Fibroblast of peridontal ligament (primary cell): ENCODE measurements around the gene FAXC.

ENCODE experiments used
- DNase-seq: peaks from one replicate; pipeline ENCODE4 v3.0.0-alpha.2; 2010; ENCODE audit errors: extremely low read depth

The FAXC gene

DNA sequence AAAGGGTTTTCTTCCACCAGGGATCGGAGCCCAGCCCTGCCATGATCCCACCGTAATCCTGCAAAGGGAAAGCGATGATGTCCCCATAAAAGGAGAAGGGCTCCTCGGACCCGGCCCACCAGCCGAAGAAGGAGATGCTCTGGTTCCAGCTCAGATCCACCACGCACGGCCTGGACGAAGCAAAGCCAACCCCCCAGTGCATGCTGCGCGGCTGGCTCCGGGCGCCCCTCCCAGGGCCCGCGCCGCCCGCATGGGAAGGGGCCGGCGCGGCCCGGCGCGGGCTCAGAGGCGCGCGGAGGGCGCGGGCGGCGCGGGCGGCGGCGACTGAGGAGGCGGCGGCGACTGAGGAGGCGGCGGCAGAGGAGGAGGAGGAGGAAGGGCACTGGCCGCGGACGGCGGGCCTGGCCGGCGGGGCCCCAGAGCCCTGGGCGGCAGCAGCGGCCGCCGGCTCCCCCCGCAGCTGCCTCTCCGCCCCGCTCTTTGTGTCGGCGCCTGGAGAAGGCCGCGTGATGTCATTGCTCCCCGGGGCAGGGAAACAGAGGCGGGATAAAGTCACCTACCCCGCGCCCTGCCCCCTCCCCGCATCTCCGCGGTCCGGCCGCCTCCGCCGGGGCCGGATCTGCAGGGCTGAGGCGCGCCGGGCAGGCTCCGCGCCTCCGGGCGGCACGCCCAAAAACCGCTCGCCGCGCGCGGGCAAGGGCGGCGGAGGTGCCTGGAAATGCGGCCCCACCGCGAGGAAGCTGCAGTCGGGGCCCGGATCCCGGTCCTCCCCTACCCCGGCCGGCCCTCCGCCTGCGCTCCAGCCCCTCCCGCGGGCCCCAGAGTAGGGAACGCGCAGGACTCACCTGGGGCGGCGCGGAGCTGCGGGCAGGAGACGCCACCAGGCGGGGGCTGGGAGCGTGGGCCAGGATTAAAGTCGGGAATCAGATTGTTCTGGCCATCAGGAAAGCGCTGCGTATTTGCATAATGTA is at the start of gene FAXC:
Gene FAXC (minus strand): TSS at position 504 of the 971 bp plus-strand sequence. CDS start 302 bp downstream, at position 202.
- DNase-seq, result no peak

DNA sequence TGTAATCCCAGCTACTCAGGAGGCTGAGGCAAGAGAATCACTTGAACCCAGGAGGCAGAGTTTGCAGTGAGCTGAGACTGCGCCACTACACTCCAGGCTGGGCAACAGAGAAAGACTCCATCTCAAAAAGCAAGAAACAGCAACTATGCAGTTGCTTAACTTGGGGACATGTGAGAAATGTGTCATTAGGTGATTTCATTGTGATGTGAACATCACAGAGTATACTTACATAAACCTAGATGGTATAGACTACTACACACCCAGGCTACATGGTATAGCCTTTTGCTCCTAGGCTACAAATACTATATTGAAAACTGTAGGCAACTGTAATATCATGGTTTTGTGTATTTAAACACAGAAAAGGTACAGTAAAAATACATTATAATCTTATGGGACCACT is 47.8 kb upstream of the FAXC start:
- no peak for DNase-seq

DNA sequence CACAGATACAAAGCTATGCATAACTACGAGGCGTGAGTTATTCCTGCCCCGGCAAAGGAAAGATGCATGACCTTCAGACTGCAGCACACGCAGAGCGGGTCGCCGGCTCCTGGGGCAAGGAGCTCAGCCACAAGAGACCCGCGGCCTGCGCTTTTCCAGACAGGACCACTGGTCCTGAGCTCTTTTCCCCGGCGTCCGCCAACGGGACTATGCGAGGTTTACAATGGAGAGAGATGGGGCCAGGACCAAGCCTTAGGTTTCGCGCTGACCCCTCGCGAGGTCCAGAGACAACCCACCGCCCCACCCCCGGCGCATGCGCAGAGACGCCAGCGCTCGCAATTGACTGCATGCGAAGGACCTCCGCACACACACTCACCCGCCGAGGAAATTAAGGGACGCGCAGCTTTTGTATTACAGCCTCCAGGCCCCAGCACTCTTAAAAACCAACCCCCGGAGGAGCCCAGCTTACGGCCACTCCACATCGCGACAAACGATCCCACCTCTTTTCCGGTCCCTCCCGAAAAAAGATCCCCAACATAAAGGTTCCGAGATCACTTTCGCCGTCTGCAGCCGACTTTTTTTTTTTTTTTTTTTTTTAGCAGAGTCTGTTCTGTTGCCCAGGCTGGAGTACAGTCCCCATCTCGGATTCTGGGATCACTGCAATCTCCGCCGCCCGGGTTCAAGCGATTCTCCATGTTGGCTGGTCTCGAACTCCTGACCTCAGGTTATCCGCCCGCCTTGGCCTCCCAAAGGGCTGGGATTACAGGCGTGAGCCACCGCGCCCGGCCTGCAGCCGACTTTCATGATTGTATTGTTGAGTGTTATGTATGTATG is 44.4 kb upstream of the FAXC start, which contains the start of gene COQ3:
Gene COQ3 (minus strand): TSS at position 498 of the 834 bp plus-strand sequence. CDS start 16 bp downstream, at position 482.
- peak; percentile 75 for DNase-seq

DNA sequence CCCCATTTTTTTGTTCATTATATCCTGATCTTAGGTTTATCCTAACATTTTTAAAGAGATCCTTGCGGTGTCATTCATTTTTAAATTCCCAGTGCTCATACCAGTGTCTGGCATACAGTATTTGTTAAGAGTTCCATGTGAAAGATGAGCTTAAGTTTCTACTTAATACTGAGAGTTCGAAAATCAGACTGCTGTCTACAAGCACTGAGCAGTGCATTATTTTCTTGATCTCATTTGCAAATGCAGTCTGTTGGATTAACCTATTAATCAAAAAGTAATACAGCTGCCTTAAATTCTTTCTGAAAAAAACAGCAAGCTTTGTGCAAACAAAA is 43.9 kb upstream of the FAXC start:
- no peak for DNase-seq

DNA sequence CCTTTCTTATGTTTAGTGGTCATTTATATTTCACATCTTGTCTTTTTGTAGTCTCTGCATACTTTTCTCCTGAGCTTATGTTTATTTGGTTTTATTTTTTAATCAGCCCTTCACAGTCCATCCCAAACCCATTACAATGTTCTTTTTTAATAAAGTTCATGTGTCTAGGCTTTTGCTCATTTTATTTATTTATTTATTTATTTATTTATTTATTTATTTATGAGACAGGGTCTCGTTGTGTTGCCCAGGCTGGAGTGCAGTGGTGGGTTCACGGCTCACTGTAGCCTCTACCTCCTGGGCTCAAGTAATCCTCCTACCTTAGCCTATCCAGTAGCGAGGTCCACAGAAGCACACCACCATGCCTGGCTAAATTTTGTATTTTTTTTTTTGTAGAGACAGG is 41.4 kb upstream of the FAXC start:
- no peak for DNase-seq

DNA sequence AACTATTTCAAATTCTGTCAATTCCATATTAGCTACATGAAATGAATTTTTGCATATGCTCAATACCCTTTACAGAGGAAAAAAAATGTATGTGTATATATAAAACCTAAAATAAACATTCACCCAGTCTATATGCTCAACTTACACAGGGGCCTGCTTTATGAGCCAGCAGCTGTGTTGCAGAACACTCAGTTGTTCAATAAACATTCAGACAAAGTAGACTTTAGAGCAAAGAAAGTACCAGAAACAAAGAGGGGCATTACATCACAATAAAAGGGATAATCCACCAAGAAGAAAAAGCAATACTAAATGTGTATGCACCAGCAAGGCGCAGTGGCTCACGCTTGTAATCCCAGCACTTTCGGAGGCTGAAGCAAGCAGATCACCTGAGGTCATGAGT is 35.0 kb upstream of the FAXC start:
- no peak for DNase-seq

DNA sequence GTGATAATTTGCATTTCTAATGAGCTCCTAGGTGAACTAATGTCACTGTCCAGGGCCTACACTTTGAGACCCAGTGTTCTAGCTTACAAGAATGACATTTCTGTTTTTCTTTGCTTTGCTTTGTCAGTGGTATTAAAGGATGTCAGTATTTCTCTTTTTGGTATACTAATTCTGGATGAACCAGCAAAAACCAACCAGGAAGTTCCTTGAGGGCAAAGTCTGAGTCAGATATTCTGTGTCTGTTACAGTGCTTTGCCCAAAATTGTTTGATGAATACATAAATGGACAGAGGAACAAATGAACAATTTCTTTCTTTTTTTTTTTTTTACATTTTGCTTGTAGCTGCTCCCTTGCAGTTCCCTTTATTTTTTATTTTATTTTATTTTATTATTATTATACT is 29.2 kb upstream of the FAXC start:
- DNase-seq, result no peak

DNA sequence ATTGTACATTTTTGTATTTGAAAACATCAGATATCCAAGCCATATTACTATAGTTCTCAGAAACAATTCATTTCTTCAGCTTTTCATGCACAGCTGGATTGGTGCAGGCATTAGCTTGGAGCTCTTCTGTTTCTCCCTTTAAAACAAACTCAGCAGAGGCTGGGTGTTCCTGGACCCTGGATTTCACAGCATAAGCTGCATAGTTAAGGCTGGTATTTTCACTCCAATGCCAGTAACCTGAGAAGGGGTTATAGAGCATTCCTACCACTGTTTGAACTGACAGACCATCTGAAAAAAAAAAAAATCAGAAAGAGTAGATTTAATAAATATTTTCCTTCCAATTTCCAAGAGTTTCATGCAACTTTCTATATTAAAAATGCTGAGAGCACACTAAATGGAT is 20.1 kb upstream of the FAXC start:
- DNase-seq, result no peak

DNA sequence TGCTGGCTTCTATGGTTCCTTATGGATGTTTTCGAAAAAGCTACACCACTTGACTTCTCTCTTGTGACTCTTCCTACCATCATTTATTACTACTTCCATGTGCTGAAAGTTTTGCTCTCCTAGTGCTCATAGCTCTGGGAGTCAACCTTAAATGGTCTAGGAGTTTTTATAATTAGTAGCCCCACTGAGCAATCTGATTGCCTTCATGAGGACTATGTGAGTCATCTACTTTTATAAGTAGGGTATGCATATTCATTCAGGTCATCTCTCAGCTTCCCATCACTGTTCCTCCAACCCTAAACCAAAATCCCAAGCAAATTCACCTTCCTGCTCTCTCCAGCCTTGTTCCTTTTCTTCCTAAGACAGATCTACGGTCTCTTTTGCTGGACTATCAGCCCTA is 17.4 kb upstream of the FAXC start:
- no peak for DNase-seq

DNA sequence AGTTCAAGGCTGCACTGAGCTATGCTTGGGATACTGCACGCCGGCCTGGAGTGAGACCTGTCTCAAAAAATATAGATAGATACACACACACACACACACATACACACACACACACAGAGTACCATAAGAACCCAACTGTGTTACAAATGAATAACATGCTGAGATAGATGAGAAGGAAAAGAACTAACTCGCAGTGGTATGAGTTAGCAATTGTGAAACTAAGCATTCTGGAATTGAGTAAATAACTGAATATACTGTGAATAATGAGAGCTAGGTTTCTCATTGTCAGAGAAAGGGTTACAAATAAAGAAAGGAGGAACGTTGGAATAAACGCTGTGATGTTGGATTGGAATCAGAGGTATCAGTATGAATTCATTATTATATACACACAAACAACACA is 14.6 kb upstream of the FAXC start:
- no peak for DNase-seq

DNA sequence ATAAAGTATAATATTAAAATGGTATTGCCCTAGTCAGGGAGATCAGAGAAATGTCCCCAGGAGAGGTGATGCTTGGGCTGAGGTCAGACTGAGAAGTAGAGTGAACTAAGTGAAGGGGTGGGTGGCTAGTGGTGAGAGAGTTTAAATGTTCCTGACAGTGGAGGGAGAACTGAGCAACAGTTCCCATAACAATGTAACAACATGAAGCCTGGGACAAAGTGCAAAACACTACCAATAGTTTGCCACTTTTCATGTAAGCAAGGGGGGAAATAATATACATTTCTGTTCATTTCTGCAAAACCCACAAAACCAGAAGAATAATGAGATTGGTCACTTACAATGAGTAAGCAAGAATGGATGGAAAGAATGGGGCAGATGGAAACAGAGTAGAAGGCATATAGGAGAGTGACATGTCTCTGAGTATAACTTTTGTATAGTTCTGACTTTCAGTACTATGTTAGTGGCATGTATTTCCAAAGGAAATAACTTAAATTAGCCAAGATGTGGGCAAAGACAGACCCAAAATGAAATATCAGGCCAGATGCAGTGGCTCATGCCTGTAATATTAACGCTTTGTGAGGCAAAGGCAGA is 13.3 kb upstream of the FAXC start:
- no peak for DNase-seq

DNA sequence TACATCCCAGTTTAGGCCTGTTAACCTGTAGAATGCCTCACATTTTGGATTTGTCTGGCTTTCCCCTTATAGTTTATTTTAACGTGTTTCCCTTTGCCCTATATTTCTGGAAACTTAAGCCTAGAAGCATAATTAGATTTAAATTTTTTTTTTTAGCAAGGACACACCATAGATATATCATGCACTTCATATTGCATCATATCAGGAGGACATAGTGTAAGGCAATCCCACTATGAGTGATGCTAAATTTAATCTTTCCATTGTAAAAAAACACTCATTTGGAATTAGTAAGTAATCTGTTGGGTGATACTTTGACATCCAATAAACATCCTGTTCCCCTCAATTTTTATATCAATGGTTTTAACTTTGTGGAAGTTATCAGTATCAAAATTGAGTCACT is 10.3 kb upstream of the FAXC start:
- DNase-seq, result no peak

DNA sequence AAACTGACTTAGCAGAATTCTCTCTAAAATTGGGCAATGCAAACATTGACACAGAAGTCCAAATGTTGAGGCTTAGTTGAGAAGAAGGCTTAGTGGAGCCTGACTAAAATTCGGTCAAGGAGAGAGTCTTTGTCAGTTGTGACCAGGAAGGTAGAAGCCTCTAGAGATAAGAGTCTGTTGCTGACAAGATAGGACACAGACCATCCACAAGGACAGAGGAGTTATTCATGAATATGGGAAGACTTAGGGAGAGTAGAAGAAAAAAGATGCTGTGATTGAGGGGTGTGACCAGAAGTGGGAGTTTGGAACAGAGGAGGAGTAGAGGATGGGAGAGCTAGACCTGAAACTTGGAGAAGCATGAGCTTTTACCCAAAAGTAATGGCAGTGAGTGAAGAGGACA is 7.2 kb upstream of the FAXC start:
- DNase-seq, result no peak

DNA sequence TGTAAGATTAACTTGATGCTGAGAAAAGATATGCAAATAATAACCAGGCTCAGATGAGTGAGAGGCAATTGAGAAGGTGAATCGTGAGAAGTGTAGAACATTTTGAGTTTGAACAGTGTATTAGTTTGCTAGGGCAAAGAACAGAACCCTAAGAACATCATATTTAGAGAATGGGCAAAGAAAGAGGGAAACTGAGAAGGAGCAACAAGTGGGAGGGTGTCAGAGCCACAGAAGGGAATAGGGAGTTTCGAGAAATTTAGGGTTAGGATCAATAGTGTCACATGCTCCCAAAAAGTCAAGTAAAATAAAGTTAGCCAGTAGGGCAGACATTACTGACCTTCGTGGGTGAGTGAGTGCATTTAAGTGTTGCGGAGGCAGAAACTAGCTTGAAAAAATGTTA is 5.5 kb upstream of the FAXC start:
- DNase-seq, result no peak

DNA sequence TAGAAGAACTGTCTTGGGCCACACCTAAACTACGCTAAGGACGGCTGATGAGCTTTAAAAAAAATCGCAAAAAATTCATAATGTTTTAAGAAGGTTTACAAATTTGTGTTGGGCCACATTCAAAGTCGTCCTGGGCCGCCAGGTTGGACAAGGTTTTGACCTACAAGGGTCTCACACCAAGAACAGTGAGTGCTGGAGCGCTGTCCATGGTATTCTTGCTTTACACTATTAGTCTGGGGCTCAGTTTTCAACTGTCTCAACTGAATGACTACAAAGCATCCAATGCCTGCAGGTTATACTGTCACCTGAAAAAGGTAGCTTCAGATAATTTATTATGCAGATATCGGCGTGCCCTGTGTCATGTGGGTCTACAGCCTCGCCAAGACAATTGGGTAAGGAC is 3.7 kb upstream of the FAXC start:
- no peak for DNase-seq

DNA sequence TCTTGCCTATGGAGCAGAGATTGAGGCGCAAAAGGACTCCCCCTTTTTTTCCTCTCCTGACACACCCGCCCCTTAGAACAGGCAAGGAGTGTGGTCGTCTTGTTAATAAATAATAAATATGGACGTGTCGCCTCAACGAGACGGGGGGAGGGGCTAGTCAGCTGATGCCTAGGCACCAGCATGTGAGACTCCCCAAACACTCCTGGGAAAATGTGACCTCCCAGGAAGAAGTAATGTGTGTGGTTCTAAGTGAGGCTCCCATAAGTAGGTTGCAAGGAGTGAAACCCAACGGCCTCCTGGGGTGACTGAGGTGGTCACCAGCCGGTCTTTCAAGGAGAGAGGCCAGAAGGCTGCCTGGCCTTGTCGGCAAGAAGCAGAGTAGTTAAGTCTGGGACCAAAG is 1.1 kb upstream of the FAXC start:
- DNase-seq, result no peak

DNA sequence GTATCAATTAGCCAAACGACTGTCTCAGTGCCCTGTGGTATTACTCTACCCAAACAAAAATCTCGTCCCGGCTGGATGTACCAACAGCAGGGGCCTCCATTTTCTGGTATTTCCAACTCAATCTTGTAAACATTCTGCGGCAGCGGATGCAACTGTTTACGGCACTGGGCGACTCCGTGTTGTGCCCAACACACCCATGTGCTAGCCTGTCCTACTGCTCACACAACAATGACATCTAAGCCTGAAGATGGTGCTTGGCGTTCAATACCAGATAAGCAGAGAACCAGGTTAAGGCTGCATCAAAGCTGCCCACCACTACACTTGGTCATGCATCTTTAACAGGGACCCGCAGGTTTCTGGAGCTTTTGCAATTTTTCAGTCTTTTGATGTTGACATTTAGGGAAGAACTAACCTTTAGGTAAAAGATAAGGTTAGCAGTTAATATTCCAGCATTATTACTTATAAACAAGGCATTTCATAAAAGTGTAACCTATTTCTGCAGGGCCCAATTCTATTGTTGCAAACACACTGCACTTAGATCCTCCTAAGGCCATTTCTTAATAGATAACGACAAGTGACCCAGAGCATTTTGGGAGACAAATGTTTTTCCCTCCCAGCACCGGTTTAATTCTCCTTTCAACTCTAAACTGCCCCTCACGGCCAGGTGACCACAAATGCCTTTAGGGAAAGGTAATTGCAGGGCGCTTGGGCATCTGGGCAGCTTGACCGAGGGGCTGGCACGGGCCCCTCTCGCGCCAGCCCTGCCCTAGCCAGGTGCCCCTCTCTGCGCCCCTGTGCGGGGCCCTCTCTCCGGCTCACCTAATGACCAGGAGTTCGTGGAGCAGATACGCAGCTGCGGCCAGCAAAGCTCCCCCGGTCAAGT is 945 bp downstream of the FAXC start:
- DNase-seq, result no peak

DNA sequence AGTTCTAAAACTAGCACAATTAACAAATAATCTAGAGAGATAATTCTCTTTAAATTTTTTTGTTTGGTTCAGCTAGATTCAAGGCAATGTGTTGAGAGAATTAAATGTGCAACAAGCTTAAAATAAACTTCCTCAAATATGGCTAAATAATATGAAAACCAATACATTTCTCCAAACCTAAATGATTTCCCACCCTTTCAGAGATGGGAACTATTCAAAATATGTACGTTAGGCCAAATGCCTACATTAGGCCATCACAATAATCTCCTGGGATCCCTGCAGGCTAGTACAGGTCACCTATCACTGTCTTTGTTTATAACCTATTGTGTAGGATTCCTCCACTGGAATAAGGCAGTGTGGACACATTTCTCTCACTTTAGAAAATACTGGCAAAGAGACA is 1.7 kb downstream of the FAXC start:
- DNase-seq, result no peak

DNA sequence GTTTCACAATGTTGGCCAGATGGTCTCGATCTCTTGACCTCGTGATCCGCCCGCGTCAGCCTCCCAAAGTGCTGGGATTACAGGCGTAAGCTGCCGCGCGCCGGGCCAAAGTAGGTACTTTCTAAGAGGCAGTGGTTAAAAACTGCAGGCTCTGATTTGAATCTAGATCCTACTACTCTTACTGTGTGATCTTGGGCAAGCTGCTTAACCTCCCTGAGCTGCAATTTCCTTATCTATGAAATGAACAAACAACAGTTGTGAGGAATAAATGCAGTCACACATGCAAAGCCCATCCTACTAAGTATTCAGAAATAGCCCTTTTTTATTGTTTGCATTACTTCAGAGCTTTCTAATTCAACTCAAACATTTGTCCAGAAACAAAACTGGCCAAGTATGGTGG is 2.9 kb downstream of the FAXC start:
- no peak for DNase-seq

DNA sequence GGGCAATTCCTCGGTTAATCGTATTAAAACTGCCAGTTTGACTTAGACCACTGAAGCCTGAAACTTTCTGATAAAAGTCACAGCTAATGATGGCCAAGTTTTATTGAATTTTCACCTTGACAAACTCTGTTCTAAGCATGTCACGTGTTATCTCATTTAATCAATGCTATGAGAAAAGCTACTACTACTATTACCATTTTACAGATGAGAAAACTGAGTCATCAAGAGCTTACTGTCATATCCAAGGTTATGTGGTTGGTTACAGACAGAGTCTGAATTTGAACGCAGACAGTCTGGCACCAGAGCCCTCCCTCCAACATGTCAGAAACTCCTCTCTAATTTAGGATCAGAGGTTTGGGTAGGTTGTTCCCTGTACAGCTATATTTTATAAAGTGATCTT is 4.3 kb downstream of the FAXC start:
- no peak for DNase-seq

DNA sequence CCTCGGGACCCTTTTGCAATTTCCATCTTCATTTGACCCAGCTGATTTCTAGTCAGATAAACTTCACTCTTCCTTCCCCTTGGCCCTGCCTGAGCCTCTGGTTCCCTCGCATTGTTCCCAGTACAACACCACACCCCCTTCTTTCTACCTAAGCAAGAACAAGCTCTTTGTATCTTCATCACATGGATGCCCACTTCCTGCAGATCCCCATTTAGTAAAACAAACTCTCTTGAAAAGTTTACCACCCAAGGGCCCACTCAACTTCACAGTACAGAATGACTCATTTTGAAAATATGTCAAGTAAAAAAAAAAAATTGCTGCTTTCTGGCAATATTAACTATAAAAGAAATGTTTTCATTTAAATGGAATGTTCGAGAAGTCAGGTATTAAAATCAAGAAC is 5.2 kb downstream of the FAXC start:
- DNase-seq, result peak; percentile 42
